KOPT-K1 (cell line): ENCODE data around the gene KDM4B.

Source experiments
- H3K27ac ChIP-seq: fragments of 200-600 bp; sonication (generic); 2 replicates; pipeline ENCODE4 v1.5.1; 2016; ENCODE audit warnings: antibody characterized with exemption, mild to moderate bottlenecking, low read depth, low read length; ENCODE audit not compliant: poor library complexity, severe bottlenecking
- H3K36me3 ChIP-seq: fragments of 200-600 bp; sonication (generic); 2 replicates; pipeline ENCODE4 v1.5.1; 2017; ENCODE audit warnings: antibody characterized with exemption, mild to moderate bottlenecking, low read length, moderate library complexity; ENCODE audit not compliant: insufficient read depth
- H3K9me3 ChIP-seq: fragments of 200-600 bp; sonication (generic); 2 replicates; pipeline ENCODE4 v1.5.1; 2017; ENCODE audit warnings: antibody characterized with exemption, low read length, mild to moderate bottlenecking; ENCODE audit not compliant: insufficient read depth, poor library complexity, severe bottlenecking

KDM4B gene

GRCh38 chr19:5049561-5049960 is 80.6 kb downstream of the KDM4B start:
- Histone ChIP-seq H3K36me3 (peaks cover 21% of the 10 kb centered on the region), H3K9me3 (no peaks in the 10 kb centered on the region), H3K27ac (no peak overlapping the region)

GRCh38 chr19:5050067-5050656 is 81.2 kb downstream of the KDM4B start:
- H3K27ac ChIP-seq: no peak overlapping the region
- H3K36me3 ChIP-seq: peaks cover 27% of the 10 kb centered on the region
- no peaks in the 10 kb centered on the region for H3K9me3 ChIP-seq

GRCh38 chr19:5050905-5051304 is 82.0 kb downstream of the KDM4B start:
- no peak overlapping the region for H3K27ac ChIP-seq
- no peaks in the 10 kb centered on the region for H3K9me3 ChIP-seq
- H3K36me3 ChIP-seq: peaks cover 27% of the 10 kb centered on the region

- peaks cover 26% of the 10 kb centered on the region for H3K36me3 ChIP-seq
- no peak overlapping the region for H3K27ac ChIP-seq
- no peaks in the 10 kb centered on the region for H3K9me3 ChIP-seq
These were observed 82.7 kb downstream of the KDM4B start for GRCh38 chr19:5051619-5052018.

- Histone ChIP-seq H3K27ac (no peak overlapping the region), H3K9me3 (no peaks in the 10 kb centered on the region), H3K36me3 (peaks cover 22% of the 10 kb centered on the region)
These were observed 83.6 kb downstream of the KDM4B start for GRCh38 chr19:5052515-5052914.

- Histone ChIP-seq H3K27ac (no peak overlapping the region), H3K9me3 (no peaks in the 10 kb centered on the region), H3K36me3 (peaks cover 20% of the 10 kb centered on the region)
These were observed 84.1 kb downstream of the KDM4B start for GRCh38 chr19:5052945-5053485.

- Histone ChIP-seq H3K36me3 (peaks cover 18% of the 10 kb centered on the region; the same call in 1 of the 2 replicates), H3K9me3 (no peaks in the 10 kb centered on the region), H3K27ac (no peak overlapping the region)
These were observed 84.7 kb downstream of the KDM4B start for GRCh38 chr19:5053661-5054060.

GRCh38 chr19:5054551-5055456 is 85.9 kb downstream of the KDM4B start:
- peaks cover 22% of the 10 kb centered on the region; the same call in 1 of the 2 replicates for H3K36me3 ChIP-seq

GRCh38 chr19:5055457-5055776 is 86.5 kb downstream of the KDM4B start:
- H3K27ac ChIP-seq: no peak overlapping the region

More at GRCh38 chr19:5054551-5055456, 85.9 kb downstream of the KDM4B start:
- Histone ChIP-seq H3K9me3 (no peaks in the 10 kb centered on the region), H3K27ac (no peak overlapping the region)

GRCh38 chr19:5057860-5058259 is 88.9 kb downstream of the KDM4B start:
- Histone ChIP-seq H3K9me3 (peaks cover 16% of the 10 kb centered on the region), H3K36me3 (peaks cover 40% of the 10 kb centered on the region; the same call in 1 of the 2 replicates), H3K27ac (no peak overlapping the region)

More at GRCh38 chr19:5055457-5055776, 86.5 kb downstream of the KDM4B start:
- Histone ChIP-seq H3K36me3 (peaks cover 22% of the 10 kb centered on the region; the same call in 1 of the 2 replicates), H3K9me3 (no peaks in the 10 kb centered on the region)

- H3K9me3 ChIP-seq: peaks cover 16% of the 10 kb centered on the region
- no peak overlapping the region for H3K27ac ChIP-seq
- H3K36me3 ChIP-seq: peaks cover 48% of the 10 kb centered on the region; the same call in 1 of the 2 replicates
These were observed 89.8 kb downstream of the KDM4B start for GRCh38 chr19:5058521-5059212.

GRCh38 chr19:5059213-5059574 is 90.3 kb downstream of the KDM4B start:
- no peak overlapping the region for H3K27ac ChIP-seq
- H3K9me3 ChIP-seq: peaks cover 16% of the 10 kb centered on the region
- H3K36me3 ChIP-seq: peaks cover 46% of the 10 kb centered on the region; the same call in 1 of the 2 replicates

- Histone ChIP-seq H3K9me3 (peaks cover 16% of the 10 kb centered on the region), H3K27ac (no peak overlapping the region), H3K36me3 (peaks cover 42% of the 10 kb centered on the region; the same call in 1 of the 2 replicates)
These were observed 90.9 kb downstream of the KDM4B start for GRCh38 chr19:5059793-5060192.

GRCh38 chr19:5062195-5062594 is 93.3 kb downstream of the KDM4B start:
- Histone ChIP-seq H3K36me3 (peaks cover 37% of the 10 kb centered on the region; the same call in 1 of the 2 replicates), H3K9me3 (peaks cover 16% of the 10 kb centered on the region), H3K27ac (no peak overlapping the region)

GRCh38 chr19:5062799-5063198 is 93.9 kb downstream of the KDM4B start:
- Histone ChIP-seq H3K27ac (no peak overlapping the region), H3K36me3 (peaks cover 31% of the 10 kb centered on the region; the same call in 1 of the 2 replicates), H3K9me3 (peaks cover 16% of the 10 kb centered on the region)
